Neural crest cell (in vitro differentiated cells): ENCODE data around the gene CTDSPL. TPM values are rescaled to one million over a fixed set of nuclear protein-coding genes. Genes with fewer than 3 reads are reported as not detected.
A peak's percentile ranks its signal among the peaks of the same experiment; 100 is the strongest.

Experiments used
- DNase-seq: peaks from one replicate; pipeline ENCODE4 v3.0.0; 2021; ENCODE audit warnings: low read depth, mixed read lengths, low spot score
- H3K27ac Mint-ChIP-seq: one replicate; pipeline ENCODE4 v1.8.0; 2021; ENCODE audit warnings: mild to moderate bottlenecking, mixed read lengths; ENCODE audit not compliant: unreplicated experiment
- H3K27me3 Mint-ChIP-seq: 2 replicates; pipeline ENCODE4 v1.8.0; 2021; ENCODE audit warnings: low read depth, mild to moderate bottlenecking, mixed read lengths
- H3K36me3 Mint-ChIP-seq: 2 replicates; pipeline ENCODE4 v1.8.0; 2021; ENCODE audit warnings: low read depth, mild to moderate bottlenecking, mixed read lengths
- H3K4me1 Mint-ChIP-seq: 2 replicates; pipeline ENCODE4 v1.8.0; 2021; ENCODE audit warnings: mixed read lengths
- H3K4me3 Mint-ChIP-seq: one replicate; pipeline ENCODE4 v1.8.0; 2021; ENCODE audit warnings: mild to moderate bottlenecking, mixed read lengths
- H3K9me3 Mint-ChIP-seq: 2 replicates; pipeline ENCODE4 v1.8.0; 2021; ENCODE audit warnings: mixed read lengths
- CTCF ChIP-seq: fragments of 200-600 bp; sonication (generic); conservative IDR thresholded peaks from 2 replicates; pipeline ENCODE4 v1.5.0; 2021; ENCODE audit warnings: antibody characterized with exemption, mild to moderate bottlenecking
- total RNA-seq: library from RNA; stranded (reverse); gene quantifications from 2 replicates; pipeline ENCODE4 v1.2.1, GENCODE V29; 2021

CTDSPL gene
- total RNA-seq, 1 donor from 2014 or later: 42.2 TPM

- H3K27me3 Mint-ChIP-seq: no peaks in the 10 kb centered on the region
- H3K4me3 Mint-ChIP-seq: peak overlapping the region; percentile 32
- H3K4me1 Mint-ChIP-seq: peaks cover 84% of the 10 kb centered on the region
- TF ChIP-seq CTCF: no peak
- no peak for DNase-seq
- H3K9me3 Mint-ChIP-seq: no peaks in the 10 kb centered on the region
- peaks cover 5% of the 10 kb centered on the region for H3K36me3 Mint-ChIP-seq
- peak overlapping the region; percentile 7 for H3K27ac Mint-ChIP-seq
Observed at GRCh38 chr3:37907371-37907770, 45.7 kb downstream of the CTDSPL start.

- no peaks in the 10 kb centered on the region for H3K27me3 Mint-ChIP-seq
- H3K27ac Mint-ChIP-seq: peak overlapping the region; percentile 96
- DNase-seq: no peak
- no peaks in the 10 kb centered on the region for H3K9me3 Mint-ChIP-seq
- TF ChIP-seq CTCF: no peak
- peaks cover 78% of the 10 kb centered on the region for H3K4me1 Mint-ChIP-seq
- peak overlapping the region; percentile 32 for H3K4me3 Mint-ChIP-seq
- peaks cover 3% of the 10 kb centered on the region for H3K36me3 Mint-ChIP-seq
Observed at GRCh38 chr3:37907906-37908305, 46.2 kb downstream of the CTDSPL start.

GRCh38 chr3:37909067-37909911, 47.6 kb downstream of the CTDSPL start:
- Mint-ChIP-seq H3K4me3 (peak overlapping the region; percentile 44), H3K4me1 (peaks cover 66% of the 10 kb centered on the region), H3K27me3 (no peaks in the 10 kb centered on the region), H3K36me3 (peaks cover 8% of the 10 kb centered on the region), H3K9me3 (no peaks in the 10 kb centered on the region), H3K27ac (peak overlapping the region; percentile 74)
- no peak for DNase-seq
- no peak for TF ChIP-seq CTCF

GRCh38 chr3:37910671-37911400, 49.2 kb downstream of the CTDSPL start:
- H3K9me3 Mint-ChIP-seq: no peaks in the 10 kb centered on the region
- H3K4me3 Mint-ChIP-seq: peak overlapping the region; percentile 14
- H3K27me3 Mint-ChIP-seq: no peaks in the 10 kb centered on the region
- peaks cover 11% of the 10 kb centered on the region for H3K36me3 Mint-ChIP-seq
- peaks cover 50% of the 10 kb centered on the region for H3K4me1 Mint-ChIP-seq
- no peak for DNase-seq
- no peak for TF ChIP-seq CTCF
- peak overlapping the region; percentile 98 for H3K27ac Mint-ChIP-seq

GRCh38 chr3:37912052-37912733, 50.5 kb downstream of the CTDSPL start:
- Mint-ChIP-seq H3K27me3 (no peaks in the 10 kb centered on the region), H3K4me3 (no peak overlapping the region), H3K27ac (no peak overlapping the region), H3K9me3 (no peaks in the 10 kb centered on the region), H3K4me1 (peaks cover 37% of the 10 kb centered on the region), H3K36me3 (peaks cover 11% of the 10 kb centered on the region)
- peak; percentile 23 for TF ChIP-seq CTCF
- no peak for DNase-seq
